Peyer's patch (tissue), 4 donors: ENCODE measurements around the gene WWOX.

Experiments used
- POLR2A ChIP-seq, 2 donors: fragments of 450-650 bp; IDR thresholded peaks; one replicate each; pipeline ENCODE4 v1.5.1; 2017; ENCODE audit warnings: antibody characterized with exemption in 2 of 2, mild to moderate bottlenecking in 2 of 2, moderate library complexity in 2 of 2
- TF ChIP-seq, protein P1 (sequence below), 6 experiments: fragments of 450-650 bp in 4 of 6; fragments of 200-600 bp in 2 of 6; sonication (generic) in 1 of 6; IDR thresholded peaks; one replicate each; pipeline ENCODE4 v1.5.1; 2017 to 2019; ENCODE audit warnings: antibody characterized with exemption in 6 of 6, mild to moderate bottlenecking in 3 of 6, moderate library complexity in 1 of 6

DNA sequence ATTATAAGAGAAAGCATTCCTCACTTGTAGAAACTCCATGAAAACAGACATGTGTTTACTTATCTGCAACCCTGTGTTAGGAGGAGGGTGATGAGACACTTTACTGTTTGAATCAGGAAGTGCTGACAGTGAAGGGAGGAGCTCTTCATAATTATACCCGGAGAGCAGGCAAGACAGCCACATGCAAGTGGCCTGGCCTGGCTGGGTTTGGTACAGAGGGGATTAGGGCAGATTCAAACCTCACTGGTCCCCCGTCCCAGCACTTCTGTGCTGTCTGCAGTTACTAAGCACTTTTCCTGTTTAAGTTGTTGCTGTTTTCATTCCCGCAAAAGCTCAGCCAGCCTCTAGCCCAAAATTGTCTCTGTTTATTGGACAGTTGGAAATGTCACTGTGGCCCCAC, 78.5 kb downstream of the WWOX start:
- TF ChIP-seq, protein P1, sequence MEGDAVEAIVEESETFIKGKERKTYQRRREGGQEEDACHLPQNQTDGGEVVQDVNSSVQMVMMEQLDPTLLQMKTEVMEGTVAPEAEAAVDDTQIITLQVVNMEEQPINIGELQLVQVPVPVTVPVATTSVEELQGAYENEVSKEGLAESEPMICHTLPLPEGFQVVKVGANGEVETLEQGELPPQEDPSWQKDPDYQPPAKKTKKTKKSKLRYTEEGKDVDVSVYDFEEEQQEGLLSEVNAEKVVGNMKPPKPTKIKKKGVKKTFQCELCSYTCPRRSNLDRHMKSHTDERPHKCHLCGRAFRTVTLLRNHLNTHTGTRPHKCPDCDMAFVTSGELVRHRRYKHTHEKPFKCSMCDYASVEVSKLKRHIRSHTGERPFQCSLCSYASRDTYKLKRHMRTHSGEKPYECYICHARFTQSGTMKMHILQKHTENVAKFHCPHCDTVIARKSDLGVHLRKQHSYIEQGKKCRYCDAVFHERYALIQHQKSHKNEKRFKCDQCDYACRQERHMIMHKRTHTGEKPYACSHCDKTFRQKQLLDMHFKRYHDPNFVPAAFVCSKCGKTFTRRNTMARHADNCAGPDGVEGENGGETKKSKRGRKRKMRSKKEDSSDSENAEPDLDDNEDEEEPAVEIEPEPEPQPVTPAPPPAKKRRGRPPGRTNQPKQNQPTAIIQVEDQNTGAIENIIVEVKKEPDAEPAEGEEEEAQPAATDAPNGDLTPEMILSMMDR (IDR thresholded peaks at IDR 0.05): no peak
- no peak for TF ChIP-seq POLR2A (IDR thresholded peaks at IDR 0.05)
